Left lobe of liver (tissue), 2 donors: ENCODE data around the gene FILIP1. TPM values are rescaled to one million over a fixed set of nuclear protein-coding genes. Genes with fewer than 3 reads are reported as not detected.
"Not testable (repeated sequence)": the region's sequence is repeated elsewhere in the genome, so short reads cannot be mapped to it uniquely, and the experiment has no call there.

Experiments used
- ATAC-seq: fragments of 200-7000 bp; cut with Tn5 transposase; one replicate; pipeline ENCODE4 v1.9.1; 2020; ENCODE audit warnings: mild to moderate bottlenecking, moderate library complexity
- DNase-seq: peaks from one replicate; pipeline ENCODE4 v3.0.0-alpha.2; 2020; ENCODE audit warnings: low spot score
- total RNA-seq: library from RNA; stranded (reverse); gene quantifications from one replicate; pipeline ENCODE4 v1.2.1, GENCODE V29; 2021
- donor health status: DM: no; HTN: no; CAD: no; lungs with moderate emphysema.
- donor health status: DM: no; HTN: yes; CAD: no.

Gene FILIP1
- total RNA-seq, 1 donor from 2014 or later: 1.1 TPM

GRCh38 chr6:75422024-75422639, 71.5 kb downstream of the FILIP1 start:
- ATAC-seq: no peak

GRCh38 chr6:75421316-75422023, 72.1 kb downstream of the FILIP1 start:
- DNase-seq: no peak
- ATAC-seq: no peak

More at GRCh38 chr6:75422024-75422639, 71.5 kb downstream of the FILIP1 start:
- DNase-seq: no peak

- ATAC-seq: no peak
- DNase-seq: no peak
These were observed 73.6 kb downstream of the FILIP1 start for GRCh38 chr6:75419980-75420379.

- ATAC-seq: no peak
- no peak for DNase-seq
These were observed 74.2 kb downstream of the FILIP1 start for GRCh38 chr6:75419416-75419815.

GRCh38 chr6:75418233-75418632, 75.4 kb downstream of the FILIP1 start:
- ATAC-seq: no peak
- DNase-seq: no peak

- no peak for DNase-seq
- ATAC-seq: no peak
These were observed 77.2 kb downstream of the FILIP1 start for GRCh38 chr6:75416443-75416842.

- no peak for DNase-seq
- ATAC-seq: no peak
These were observed 77.8 kb downstream of the FILIP1 start for GRCh38 chr6:75415804-75416203.

GRCh38 chr6:75414445-75415021, 79.1 kb downstream of the FILIP1 start:
- ATAC-seq (no peak), DNase-seq (no peak)

GRCh38 chr6:75412969-75413662, 80.5 kb downstream of the FILIP1 start:
- ATAC-seq: no peak

GRCh38 chr6:75410564-75410963, 83.0 kb downstream of the FILIP1 start:
- ATAC-seq, DNase-seq: not testable (repeated sequence)

More at GRCh38 chr6:75412969-75413662, 80.5 kb downstream of the FILIP1 start:
- DNase-seq: no peak

- ATAC-seq: no peak
These were observed 83.7 kb downstream of the FILIP1 start for GRCh38 chr6:75409928-75410327.

GRCh38 chr6:75409286-75409685, 84.3 kb downstream of the FILIP1 start:
- ATAC-seq (no peak), DNase-seq (no peak)

More at GRCh38 chr6:75409928-75410327, 83.7 kb downstream of the FILIP1 start:
- DNase-seq: no peak

GRCh38 chr6:75403563-75404080, 90.0 kb downstream of the FILIP1 start:
- DNase-seq (no peak), ATAC-seq (no peak)

GRCh38 chr6:75402296-75402695, 91.3 kb downstream of the FILIP1 start:
- no peak for DNase-seq
- no peak for ATAC-seq

GRCh38 chr6:75397656-75398465, 95.7 kb downstream of the FILIP1 start:
- ATAC-seq (no peak), DNase-seq (no peak)

- no peak for ATAC-seq
- DNase-seq: no peak
These were observed 96.4 kb downstream of the FILIP1 start for GRCh38 chr6:75397171-75397570.

- ATAC-seq (no peak), DNase-seq (no peak)
These were observed 97.4 kb downstream of the FILIP1 start for GRCh38 chr6:75396005-75396800.

GRCh38 chr6:75393806-75394205, 99.8 kb downstream of the FILIP1 start:
- no peak for DNase-seq
- no peak for ATAC-seq

GRCh38 chr6:75391276-75391675, 102.3 kb downstream of the FILIP1 start:
- ATAC-seq (no peak), DNase-seq (no peak)
